HG03354 (cell line): ENCODE results near the gene IFNG-AS1.

Experiments
- ATAC-seq: cut with Tn5 transposase; IDR thresholded peaks from one replicate; pipeline ENCODE4 v1.9.1; 2021; ENCODE audit warnings: mild to moderate bottlenecking; ENCODE audit not compliant: unreplicated experiment, poor library complexity, severe bottlenecking

The IFNG-AS1 gene

GRCh38 chr12:67991158-67991557 lies 1.9 kb downstream of the IFNG-AS1 start:
- ATAC-seq = peak; percentile 54

GRCh38 chr12:67993143-67993542 lies 3.9 kb downstream of the IFNG-AS1 start:
- no peak for ATAC-seq

GRCh38 chr12:67994046-67994445 lies 4.8 kb downstream of the IFNG-AS1 start:
- no peak for ATAC-seq

- no peak for ATAC-seq
Observed at GRCh38 chr12:67996347-67996746, 7.1 kb downstream of the IFNG-AS1 start.

GRCh38 chr12:67998379-67998778 lies 9.1 kb downstream of the IFNG-AS1 start:
- ATAC-seq = no peak

- no peak for ATAC-seq
Observed at GRCh38 chr12:67999244-67999643, 10.0 kb downstream of the IFNG-AS1 start.

- no peak for ATAC-seq
Observed at GRCh38 chr12:68001486-68002466, 12.5 kb downstream of the IFNG-AS1 start.

GRCh38 chr12:68003777-68004176 lies 14.5 kb downstream of the IFNG-AS1 start:
- ATAC-seq = no peak

GRCh38 chr12:68007033-68007432 lies 17.8 kb downstream of the IFNG-AS1 start:
- ATAC-seq = peak; percentile 52

GRCh38 chr12:68007466-68007865 lies 18.2 kb downstream of the IFNG-AS1 start:
- ATAC-seq = no peak

GRCh38 chr12:68011206-68011881 lies 22.1 kb downstream of the IFNG-AS1 start:
- no peak for ATAC-seq

GRCh38 chr12:68011882-68012207 lies 22.6 kb downstream of the IFNG-AS1 start:
- peak; percentile 28 for ATAC-seq

GRCh38 chr12:68012712-68013111 lies 23.5 kb downstream of the IFNG-AS1 start:
- peak; percentile 96 for ATAC-seq

- peak; percentile 16 for ATAC-seq
Observed at GRCh38 chr12:68013181-68013580, 23.9 kb downstream of the IFNG-AS1 start.

- ATAC-seq = no peak
Observed at GRCh38 chr12:68016136-68016535, 26.9 kb downstream of the IFNG-AS1 start.

- no peak for ATAC-seq
Observed at GRCh38 chr12:68018315-68018714, 29.1 kb downstream of the IFNG-AS1 start.

GRCh38 chr12:68020049-68020448 lies 30.8 kb downstream of the IFNG-AS1 start:
- no peak for ATAC-seq

- ATAC-seq = no peak
Observed at GRCh38 chr12:68020699-68021098, 31.5 kb downstream of the IFNG-AS1 start.

- no peak for ATAC-seq
Observed at GRCh38 chr12:68028647-68029046, 39.4 kb downstream of the IFNG-AS1 start.

GRCh38 chr12:68030248-68030647 lies 41.0 kb downstream of the IFNG-AS1 start:
- ATAC-seq = no peak

- no peak for ATAC-seq
Observed at GRCh38 chr12:68031174-68031573, 41.9 kb downstream of the IFNG-AS1 start.
